ENCODE data around the gene CSGALNACT2. TPM values are rescaled to one million over a fixed set of nuclear protein-coding genes. Genes with fewer than 3 reads are reported as not detected.

Gene CSGALNACT2
- total and polyA plus RNA-seq, 10 of the 15 experiments (the other 5 are each of a cell fraction or from before 2014, with no cell fraction given): 2.5 to 12.6 (median 8.7) TPM

GRCh38 chr10:43105102-43105955, 32.9 kb upstream of the CSGALNACT2 start (continued):
- TF ChIP-seq ETV6 (conservative IDR thresholded peaks at IDR 0.05 in 1 of 2, IDR thresholded peaks at IDR 0.05 in 1 of 2; ENCODE audit: borderline replicate concordance in 1 of 2, low read depth in 1 of 2) (no peak), ELK1 (IDR thresholded peaks at IDR 0.05; ENCODE audit: low read depth, low read length) (peak; percentile 33; the same call in 1 of the 2 replicates), KAT2A (conservative IDR thresholded peaks at IDR 0.05; ENCODE audit: control insufficient read depth, low read depth, low read length) (no peak), POU2F2 (IDR thresholded peaks at IDR 0.05; ENCODE audit: borderline replicate concordance, low read depth, low read length) (no peak), ZBED1 (IDR thresholded peaks at IDR 0.05; ENCODE audit: borderline replicate concordance) (no peak), PAX5 (IDR thresholded peaks at IDR 0.05; ENCODE audit: borderline replicate concordance, low read depth, low read length) (peak; percentile 54; the same call in 1 of the 2 replicates), MTA3 (IDR thresholded peaks at IDR 0.05; ENCODE audit: borderline replicate concordance, low read length) (no peak), LARP7 (IDR thresholded peaks at IDR 0.05) (peak; percentile 45), NR2C2 (IDR thresholded peaks at IDR 0.05; ENCODE audit: borderline replicate concordance, control insufficient read depth, insufficient read length, low read depth) (no peak), RELA (IDR thresholded peaks at IDR 0.05; ENCODE audit: borderline replicate concordance, partially characterized antibody) (no peak), TCF12 (IDR thresholded peaks at IDR 0.05; ENCODE audit: low read depth, low read length) (no peak), ZNF274 (IDR thresholded peaks at IDR 0.05; ENCODE audit: insufficient read depth, insufficient read length) (no peak), IKZF1 (conservative IDR thresholded peaks at IDR 0.05) (peak; percentile 58), PRDM15 (CRISPR knock-in tag; IDR thresholded peaks at IDR 0.05) (no peak), NFIC (IDR thresholded peaks at IDR 0.05; ENCODE audit: low read depth, low read length) (no peak), TCF7 (IDR thresholded peaks at IDR 0.05; ENCODE audit: borderline replicate concordance) (no peak), SUZ12 (IDR thresholded peaks at IDR 0.05; ENCODE audit: unreplicated experiment) (no peak), ZNF24 (IDR thresholded peaks at IDR 0.05) (no peak), ZBTB40 (IDR thresholded peaks at IDR 0.05; ENCODE audit: borderline replicate concordance) (no peak)
